ENCODE data around the gene TMEM229B.

DNA sequence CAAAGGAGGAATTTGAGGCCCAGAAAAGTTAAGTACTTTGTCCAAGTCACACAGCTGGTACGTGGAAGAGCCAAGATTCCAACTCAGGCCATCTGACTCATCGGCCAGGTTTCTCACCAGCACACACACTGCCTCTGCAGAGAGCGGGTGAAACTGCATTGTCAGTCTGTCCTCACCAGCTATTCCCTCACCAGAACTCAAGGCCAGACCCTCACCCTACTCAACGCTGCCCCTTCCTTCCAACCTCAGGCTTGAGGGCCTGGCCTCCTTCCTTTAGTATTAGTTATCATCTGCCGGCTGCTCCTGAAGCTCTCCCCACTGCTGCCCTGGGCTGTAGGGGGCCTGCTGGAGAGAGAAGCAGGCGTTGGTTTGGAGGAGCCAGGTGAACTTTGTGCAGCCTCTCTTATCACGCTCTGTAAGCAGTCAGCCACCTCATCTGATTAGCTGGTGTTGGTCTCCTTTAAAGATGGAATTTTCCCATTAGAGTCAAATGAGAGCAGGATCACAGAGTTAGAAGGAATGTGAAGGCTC lies 60.0 kb downstream of the TMEM229B start:
- TF ChIP-seq, protein P1, sequence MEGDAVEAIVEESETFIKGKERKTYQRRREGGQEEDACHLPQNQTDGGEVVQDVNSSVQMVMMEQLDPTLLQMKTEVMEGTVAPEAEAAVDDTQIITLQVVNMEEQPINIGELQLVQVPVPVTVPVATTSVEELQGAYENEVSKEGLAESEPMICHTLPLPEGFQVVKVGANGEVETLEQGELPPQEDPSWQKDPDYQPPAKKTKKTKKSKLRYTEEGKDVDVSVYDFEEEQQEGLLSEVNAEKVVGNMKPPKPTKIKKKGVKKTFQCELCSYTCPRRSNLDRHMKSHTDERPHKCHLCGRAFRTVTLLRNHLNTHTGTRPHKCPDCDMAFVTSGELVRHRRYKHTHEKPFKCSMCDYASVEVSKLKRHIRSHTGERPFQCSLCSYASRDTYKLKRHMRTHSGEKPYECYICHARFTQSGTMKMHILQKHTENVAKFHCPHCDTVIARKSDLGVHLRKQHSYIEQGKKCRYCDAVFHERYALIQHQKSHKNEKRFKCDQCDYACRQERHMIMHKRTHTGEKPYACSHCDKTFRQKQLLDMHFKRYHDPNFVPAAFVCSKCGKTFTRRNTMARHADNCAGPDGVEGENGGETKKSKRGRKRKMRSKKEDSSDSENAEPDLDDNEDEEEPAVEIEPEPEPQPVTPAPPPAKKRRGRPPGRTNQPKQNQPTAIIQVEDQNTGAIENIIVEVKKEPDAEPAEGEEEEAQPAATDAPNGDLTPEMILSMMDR (IDR thresholded peaks at IDR 0.05) = no peak
- no peak for TF ChIP-seq EZH2 (IDR thresholded peaks at IDR 0.05; ENCODE audit: borderline replicate concordance, insufficient read depth, low read depth, low read length, poor library complexity, severe bottlenecking)
